Fibroblast of skin of right quadriceps (primary cell): ENCODE results near the gene NUP214.
"Not testable (repeated sequence)": the region's sequence is repeated elsewhere in the genome, so short reads cannot be mapped to it uniquely, and the experiment has no call there.

ENCODE experiments used
- DNase-seq: peaks from one replicate; pipeline ENCODE4 v3.0.0-alpha.2; 2013

The NUP214 gene

DNA sequence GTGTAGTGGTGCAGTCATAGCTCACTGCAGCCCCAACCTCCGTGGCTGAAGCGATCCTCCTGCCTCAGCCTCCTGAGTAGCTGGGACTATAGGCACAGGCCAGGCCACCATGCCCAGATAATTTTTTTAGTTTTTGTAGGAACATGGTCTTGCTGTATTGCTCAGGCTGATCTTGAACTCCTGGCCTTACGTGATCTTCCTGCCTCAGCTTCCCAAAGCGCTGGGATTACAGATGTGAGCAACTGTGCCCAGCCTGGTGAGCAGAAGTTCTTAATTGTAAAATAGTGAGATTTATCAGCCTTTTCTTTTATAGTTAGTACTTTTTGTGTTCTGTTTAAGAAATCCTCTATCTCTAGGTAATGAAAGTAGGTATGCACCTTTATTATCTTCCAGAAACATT is 42.5 kb downstream of the NUP214 start:
- no peak for DNase-seq

DNA sequence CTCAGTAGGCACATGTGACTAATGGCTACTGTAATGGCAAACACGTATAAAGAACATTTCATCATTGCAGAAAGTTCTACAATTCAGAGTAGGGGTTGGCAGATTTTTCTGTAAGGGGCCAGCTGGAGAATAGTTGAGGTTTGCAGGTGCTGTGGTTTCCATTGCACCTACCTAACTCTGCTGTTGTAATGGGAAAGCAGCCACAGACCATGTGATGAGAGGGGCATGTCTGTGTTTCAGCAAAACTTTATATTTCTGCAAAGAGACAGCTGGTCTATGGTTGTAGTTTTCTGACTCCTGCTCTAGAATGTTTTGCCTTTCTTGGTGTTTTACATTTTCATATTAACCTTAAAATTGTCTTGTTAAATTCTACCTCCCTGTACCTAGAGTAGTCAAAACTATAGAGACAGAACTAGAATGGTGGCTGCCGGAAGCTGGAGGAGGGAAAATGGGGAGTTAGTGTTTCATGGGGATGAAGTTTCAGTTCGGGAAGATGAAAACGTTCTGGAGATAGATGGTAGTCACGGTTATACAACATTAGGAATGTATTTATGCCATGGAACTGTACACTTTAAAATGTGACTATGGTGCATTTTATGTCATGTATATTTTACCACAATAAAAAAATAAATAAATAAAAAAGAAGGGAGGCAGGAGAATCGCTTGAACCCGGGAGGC is 44.3 kb downstream of the NUP214 start:
- DNase-seq = no peak

DNA sequence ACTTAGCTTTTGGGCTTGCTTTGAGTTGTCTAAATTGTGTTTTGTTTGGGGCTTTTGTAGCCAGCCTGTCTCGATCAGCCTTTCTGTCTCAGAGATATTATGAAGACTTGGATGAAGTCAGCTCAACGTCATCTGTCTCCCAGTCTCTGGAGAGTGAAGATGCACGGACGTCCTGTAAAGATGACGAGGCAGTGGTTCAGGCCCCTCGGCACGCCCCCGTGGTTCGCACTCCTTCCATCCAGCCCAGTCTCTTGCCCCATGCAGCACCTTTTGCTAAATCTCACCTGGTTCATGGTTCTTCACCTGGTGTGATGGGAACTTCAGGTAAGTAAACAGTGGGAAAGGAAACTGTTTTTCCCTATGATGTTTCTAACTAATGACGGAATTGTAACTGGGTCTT is 48.6 kb downstream of the NUP214 start:
- no peak for DNase-seq

DNA sequence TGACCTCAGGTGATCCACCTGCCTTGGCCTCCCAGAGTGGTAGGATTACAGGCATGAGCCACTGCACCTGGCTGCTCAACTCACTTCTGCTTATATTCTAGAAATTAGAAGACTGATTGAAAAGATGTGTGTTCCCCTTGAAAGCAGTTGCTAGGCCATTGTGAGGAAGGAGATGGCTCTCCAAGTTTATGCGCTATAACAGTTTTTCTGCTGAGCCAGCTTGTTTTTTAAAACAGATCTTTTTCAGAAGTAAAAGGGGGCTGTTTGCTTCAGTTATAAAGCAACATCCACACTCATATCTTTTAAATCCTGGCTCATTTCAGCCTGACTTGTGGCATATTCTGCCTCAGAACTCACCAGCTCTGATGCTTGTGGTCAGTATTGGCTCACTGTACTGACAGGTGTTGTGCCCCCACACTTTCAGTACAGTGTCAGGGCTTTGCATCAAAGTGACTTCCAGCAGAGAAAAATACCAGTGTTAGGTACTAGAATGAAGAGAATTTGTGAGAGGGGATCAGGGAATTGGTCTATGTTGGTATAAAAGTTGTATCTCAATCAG is 49.4 kb downstream of the NUP214 start:
- no peak for DNase-seq

GRCh38 chr9:131177898-131178297 is 52.5 kb downstream of the NUP214 start:
- no peak for DNase-seq

- DNase-seq = peak; percentile 65
Observed at GRCh38 chr9:131178382-131178781, 53.0 kb downstream of the NUP214 start.

DNA sequence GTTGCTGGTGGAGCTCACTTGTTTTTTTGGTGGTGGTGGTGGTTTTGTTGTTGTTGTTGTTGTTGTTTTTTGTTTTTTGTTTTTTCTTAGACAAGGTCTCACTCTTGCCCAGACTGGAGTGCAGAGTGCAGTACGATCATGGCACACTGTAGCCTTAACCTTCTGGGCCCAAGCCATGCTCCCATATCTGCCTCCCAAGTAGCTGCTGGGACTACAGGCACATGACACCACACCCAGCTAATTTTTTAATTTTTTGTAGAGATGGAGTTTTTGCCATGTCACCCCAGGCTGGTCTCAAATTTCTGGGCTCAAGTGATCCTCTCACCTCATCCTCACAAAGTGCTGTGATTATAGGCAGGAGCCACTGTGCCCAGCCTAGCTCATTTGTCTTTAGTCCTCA is 53.5 kb downstream of the NUP214 start:
- DNase-seq = no peak

- peak; percentile 95 for DNase-seq
Observed at GRCh38 chr9:131179561-131180219, 54.3 kb downstream of the NUP214 start.

- DNase-seq = peak; percentile 95
Observed at GRCh38 chr9:131180454-131180853, 55.1 kb downstream of the NUP214 start.

DNA sequence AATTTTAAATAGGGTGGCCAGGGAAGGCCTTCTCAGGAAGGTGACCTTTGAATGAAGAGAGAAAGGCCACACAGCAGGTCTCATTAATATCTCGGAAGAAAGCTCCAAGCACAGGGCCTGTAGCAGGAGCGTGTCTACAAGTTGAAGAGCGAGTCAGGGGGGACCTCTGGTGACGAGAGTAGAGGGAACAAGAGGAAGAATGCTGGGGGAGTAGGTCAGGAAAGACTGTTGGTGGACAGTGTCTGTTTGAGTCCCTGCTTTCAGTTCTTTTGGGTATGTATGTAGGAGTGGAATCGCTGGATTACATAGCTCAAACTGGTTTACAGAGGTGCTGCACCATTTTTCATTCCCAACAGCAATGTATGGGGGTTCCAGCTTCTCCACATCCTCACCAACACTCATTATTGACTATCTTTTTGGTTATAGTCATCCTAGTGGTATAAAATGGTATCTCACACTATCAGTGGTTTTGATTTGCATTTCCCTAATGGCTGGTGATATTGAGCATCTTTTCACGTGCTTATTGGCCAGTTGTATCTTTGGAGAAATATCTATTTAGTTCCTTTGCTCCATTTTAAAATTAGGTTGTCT is 55.8 kb downstream of the NUP214 start:
- peak; percentile 2 for DNase-seq

- DNase-seq = no peak
Observed at GRCh38 chr9:131185924-131186323, 60.5 kb downstream of the NUP214 start.

GRCh38 chr9:131186622-131187021 is 61.2 kb downstream of the NUP214 start:
- no peak for DNase-seq

DNA sequence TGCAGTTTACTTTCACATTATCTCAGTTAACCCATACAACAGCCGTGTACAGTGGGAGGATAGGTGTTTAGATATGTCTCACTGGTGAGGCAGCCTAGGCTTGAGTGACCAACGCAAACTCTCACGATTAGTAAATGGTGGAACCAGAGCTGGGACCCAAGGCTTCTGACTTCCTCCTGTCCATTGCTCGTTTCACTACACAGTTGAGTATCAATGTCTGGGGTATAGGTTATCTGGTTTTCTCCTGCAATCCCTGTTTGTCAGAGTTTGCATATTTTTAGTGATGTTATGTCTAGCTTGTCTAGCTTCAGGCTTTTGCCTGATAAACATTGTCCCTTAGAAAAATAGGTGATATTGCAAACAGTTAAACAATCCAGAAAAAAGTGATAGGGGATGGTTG is 62.6 kb downstream of the NUP214 start:
- no peak for DNase-seq

- DNase-seq = no peak
Observed at GRCh38 chr9:131188976-131189375, 63.6 kb downstream of the NUP214 start.

DNA sequence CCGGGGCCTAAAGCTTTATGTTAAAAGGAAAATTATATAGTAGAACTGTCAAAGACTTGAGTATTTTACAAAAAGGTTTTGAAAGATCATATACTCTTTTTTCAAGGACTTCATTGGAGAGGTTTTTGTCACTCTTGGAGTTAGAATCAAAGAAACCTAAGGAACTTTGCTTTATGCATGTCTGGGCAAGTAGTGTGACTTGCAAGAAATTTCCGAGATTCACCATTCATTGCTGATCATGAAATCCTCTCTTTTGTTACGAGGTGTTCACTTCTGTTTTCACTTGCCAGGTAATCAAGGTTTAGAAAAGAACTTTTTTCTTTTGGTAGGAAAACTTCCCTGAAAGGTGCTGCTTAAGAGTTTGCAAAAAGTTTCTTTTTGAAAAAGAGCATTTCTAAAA is 64.8 kb downstream of the NUP214 start:
- DNase-seq = no peak

DNA sequence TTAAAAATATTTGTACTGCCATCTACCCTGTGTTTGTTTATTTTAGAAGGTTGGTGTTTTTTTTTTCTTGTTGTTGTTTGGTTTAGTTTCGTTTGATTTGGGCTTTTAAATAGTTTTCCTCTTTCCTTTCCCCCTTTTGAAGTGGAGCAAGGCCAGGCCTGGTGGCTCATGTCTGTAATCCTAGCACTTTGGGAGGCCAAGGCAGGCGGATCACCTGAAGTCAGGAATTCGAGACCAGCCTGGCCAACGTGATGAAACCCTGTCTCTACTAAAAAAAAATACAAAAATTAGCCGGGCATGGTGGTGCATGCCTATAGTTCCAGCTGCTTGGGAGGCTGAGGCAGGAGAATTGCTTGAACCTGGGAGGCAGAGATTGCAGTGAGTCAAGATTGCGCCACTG is 65.6 kb downstream of the NUP214 start:
- DNase-seq = not testable (repeated sequence)

GRCh38 chr9:131191857-131192256 is 66.5 kb downstream of the NUP214 start:
- DNase-seq = no peak

- DNase-seq = no peak
Observed at GRCh38 chr9:131193051-131193450, 67.7 kb downstream of the NUP214 start.

DNA sequence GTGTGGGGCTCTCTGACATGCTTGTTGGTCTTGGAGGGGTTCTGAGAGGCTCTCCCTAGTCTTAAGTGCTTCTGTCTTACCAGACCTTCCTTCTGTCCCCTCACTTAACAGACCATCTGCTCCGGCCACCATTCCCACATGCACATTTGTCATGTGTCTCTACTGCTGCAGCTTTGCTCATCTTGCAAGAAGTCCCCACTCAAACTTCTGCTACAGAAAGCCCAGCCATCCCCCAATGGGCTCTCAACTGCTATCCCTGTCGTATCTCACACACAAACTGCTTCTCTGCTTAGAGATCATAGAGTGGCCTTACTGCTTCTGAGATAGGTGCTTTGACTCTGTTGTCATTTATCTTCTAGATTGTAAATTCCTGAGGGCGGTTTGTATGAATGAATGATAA is 69.4 kb downstream of the NUP214 start:
- DNase-seq = no peak

DNA sequence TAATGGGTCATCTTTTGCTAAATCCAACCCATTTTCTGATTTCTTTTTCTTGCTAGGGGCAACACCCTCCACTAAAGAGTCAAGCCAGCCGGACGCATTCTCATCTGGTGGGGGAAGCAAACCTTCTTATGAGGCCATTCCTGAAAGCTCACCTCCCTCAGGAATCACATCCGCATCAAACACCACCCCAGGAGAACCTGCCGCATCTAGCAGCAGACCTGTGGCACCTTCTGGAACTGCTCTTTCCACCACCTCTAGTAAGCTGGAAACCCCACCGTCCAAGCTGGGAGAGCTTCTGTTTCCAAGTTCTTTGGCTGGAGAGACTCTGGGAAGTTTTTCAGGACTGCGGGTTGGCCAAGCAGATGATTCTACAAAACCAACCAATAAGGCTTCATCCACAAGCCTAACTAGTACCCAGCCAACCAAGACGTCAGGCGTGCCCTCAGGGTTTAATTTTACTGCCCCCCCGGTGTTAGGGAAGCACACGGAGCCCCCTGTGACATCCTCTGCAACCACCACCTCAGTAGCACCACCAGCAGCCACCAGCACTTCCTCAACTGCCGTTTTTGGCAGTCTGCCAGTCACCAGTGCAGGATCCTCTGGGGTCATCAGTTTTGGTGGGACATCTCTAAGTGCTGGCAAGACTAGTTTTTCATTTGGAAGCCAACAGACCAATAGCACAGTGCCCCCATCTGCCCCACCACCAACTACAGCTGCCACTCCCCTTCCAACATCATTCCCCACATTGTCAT is 72.0 kb downstream of the NUP214 start:
- DNase-seq = no peak

DNA sequence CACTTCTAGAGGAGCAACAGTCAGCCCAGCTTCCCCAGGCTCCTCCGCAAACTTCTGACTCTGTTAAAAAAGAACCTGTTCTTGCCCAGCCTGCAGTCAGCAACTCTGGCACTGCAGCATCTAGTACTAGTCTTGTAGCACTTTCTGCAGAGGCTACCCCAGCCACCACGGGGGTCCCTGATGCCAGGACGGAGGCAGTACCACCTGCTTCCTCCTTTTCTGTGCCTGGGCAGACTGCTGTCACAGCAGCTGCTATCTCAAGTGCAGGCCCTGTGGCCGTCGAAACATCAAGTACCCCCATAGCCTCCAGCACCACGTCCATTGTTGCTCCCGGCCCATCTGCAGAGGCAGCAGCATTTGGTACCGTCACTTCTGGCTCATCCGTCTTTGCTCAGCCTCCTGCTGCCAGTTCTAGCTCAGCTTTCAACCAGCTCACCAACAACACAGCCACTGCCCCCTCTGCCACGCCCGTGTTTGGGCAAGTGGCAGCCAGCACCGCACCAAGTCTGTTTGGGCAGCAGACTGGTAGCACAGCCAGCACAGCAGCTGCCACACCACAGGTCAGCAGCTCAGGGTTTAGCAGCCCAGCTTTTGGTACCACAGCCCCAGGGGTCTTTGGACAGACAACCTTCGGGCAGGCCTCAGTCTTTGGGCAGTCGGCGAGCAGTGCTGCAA is 72.8 kb downstream of the NUP214 start:
- DNase-seq = no peak

GRCh38 chr9:131201856-131202255 is 76.5 kb downstream of the NUP214 start:
- no peak for DNase-seq
